Spleen (tissue), 11 donors: ENCODE results near the gene PARD3. TPM values are rescaled to one million over a fixed set of nuclear protein-coding genes. Genes with fewer than 3 reads are reported as not detected.

Experiments
- DNase-seq: peaks from one replicate; pipeline ENCODE4 v3.0.0-alpha.2; 2020
- H3K27ac ChIP-seq, 8 donors: fragments of 200-600 bp; sonication (generic) in 7 of 8; 1 replicate in 4 of 8; 2 replicates in 4 of 8; pipeline versions ENCODE4 v1.5.0 to v1.8.0; 2016 to 2021; ENCODE audit warnings: inconsistent platforms in 4 of 8, mild to moderate bottlenecking in 4 of 8, moderate library complexity in 1 of 8
- H3K27me3 ChIP-seq, 7 donors: fragments of 200-600 bp; sonication (generic) in 6 of 7; replicated peaks in 1 of 7; 1 replicate in 4 of 7; 2 replicates in 3 of 7; pipeline versions ENCODE4 v1.5.0 to v1.8.0; 2016 to 2021; ENCODE audit warnings: inconsistent platforms in 3 of 7, mild to moderate bottlenecking in 1 of 7
- H3K36me3 ChIP-seq, 6 donors: fragments of 200-600 bp; sonication (generic) in 5 of 6; 1 replicate in 4 of 6; 2 replicates in 2 of 6; pipeline versions ENCODE4 v1.5.0 to v1.8.0; 2016 to 2021; ENCODE audit warnings: inconsistent platforms in 2 of 6
- H3K4me1 ChIP-seq, 6 donors: fragments of 200-600 bp; sonication (generic) in 5 of 6; 1 replicate in 3 of 6; 2 replicates in 3 of 6; pipeline versions ENCODE4 v1.5.0 to v1.8.0; 2016 to 2021; ENCODE audit warnings: inconsistent platforms in 3 of 6
- H3K4me3 ChIP-seq, 8 donors: fragments of 200-600 bp; sonication (generic) in 7 of 8; 1 replicate in 4 of 8; 2 replicates in 4 of 8; pipeline versions ENCODE4 v1.5.0 to v1.8.0; 2016 to 2021; ENCODE audit warnings: inconsistent platforms in 4 of 8, mild to moderate bottlenecking in 4 of 8, moderate library complexity in 2 of 8
- H3K9me3 ChIP-seq, 8 donors: fragments of 200-600 bp; sonication (generic) in 7 of 8; 1 replicate in 4 of 8; 2 replicates in 4 of 8; pipeline versions ENCODE4 v1.5.0 to v1.8.0; 2016 to 2021; ENCODE audit warnings: inconsistent platforms in 4 of 8
- CTCF ChIP-seq, 11 experiments: fragments of 200-600 bp in 7 of 11; fragments of 450-650 bp in 4 of 11; sonication (generic) in 4 of 11; IDR thresholded peaks in 8 of 11; conservative IDR thresholded peaks in 3 of 11; 1 replicate in 7 of 11; 2 replicates in 4 of 11; pipeline versions ENCODE4 v1.4.0 to v1.8.0; 2016 to 2021; ENCODE audit warnings: antibody characterized with exemption in 11 of 11, inconsistent platforms in 4 of 11, mild to moderate bottlenecking in 1 of 11
- POLR2A ChIP-seq, 3 donors: fragments of 450-650 bp; IDR thresholded peaks; one replicate each; pipeline ENCODE4 v1.5.1; 2017; ENCODE audit warnings: antibody characterized with exemption in 3 of 3, mild to moderate bottlenecking in 1 of 3
- POLR2AphosphoS5 ChIP-seq, 3 donors: sonication (generic); formaldehyde crosslinking; IDR thresholded peaks; one replicate each; pipeline ENCODE4 v1.5.1; 2017; ENCODE audit warnings: antibody characterized with exemption in 3 of 3
- WGBS, 5 donors: extraction: QIAGEN DNeasy Blood & Tissue Kit in 3 of 5; methylation state at CpG; one replicate each; pipeline versions ENCODE4 v1.1.5 to v1.1.7; 2013 to 2018; 5-methylcytosine and 5-hydroxymethylcytosine counted together
- intact Hi-C: fragments of 100-400 bp; cut with DNase I; formaldehyde crosslinking; loops from one replicate; pipeline ENCODE4 v1.15.0; 2023; ENCODE audit warnings: low total_unique reads
- polyA plus RNA-seq, 3 donors: library from polyadenylated mRNA; stranded (reverse); fragments of 200-250 nt; gene quantifications; one replicate each; pipeline ENCODE4 v1.2.1, GENCODE V29; 2013
- total RNA-seq, 7 donors: library from RNA; depleted of rRNA in 3 of 7; stranded (reverse); fragments of >200 nt in 3 of 7; fragmentation: NEBNext Ultra II Directional in 4 of 7; extraction: Animal tissue kit (Norgen Biotek cat#: 25700) in 4 of 7; gene quantifications; one replicate each; pipeline versions ENCODE4 v1.1.0 to v1.2.1, GENCODE V29; 2016 to 2021
- donor health status: healthy with polysubstance abuse.
- donor health status: DM: no; HTN: no; CAD: no; lungs with moderate emphysema.
- donor health status: DM: no; HTN: no; CAD: no.
- donor health status: Bipolar disorder and iron deficiency.
- donor health status: healthy.
- donor health status: DM: no; HTN: no; CAD: no.
- donor health status: DM: yes; HTN: yes; CAD: no.

Gene PARD3
- total and polyA plus RNA-seq, 10 donors, result 2.8 to 18.9 (median 10.8) TPM

DNA sequence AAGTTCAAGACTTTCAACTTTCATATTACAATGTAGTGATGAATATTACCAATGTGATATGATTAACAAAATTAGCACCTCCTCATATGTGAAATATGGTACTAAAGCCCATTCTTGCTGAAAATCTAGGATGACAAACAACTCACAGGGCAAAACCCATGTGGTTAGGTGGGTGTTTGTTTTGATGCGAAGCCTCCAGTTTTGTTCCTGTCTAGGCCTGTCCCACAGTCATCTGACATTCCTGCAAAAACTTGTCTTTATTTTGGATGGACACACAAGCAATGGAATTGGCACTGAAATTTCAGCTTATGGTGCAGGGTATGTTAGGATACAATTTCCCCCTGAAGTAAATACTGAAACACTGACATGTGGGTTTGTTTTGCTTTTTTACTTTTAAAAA is 95.3 kb downstream of the PARD3 start:
- TF ChIP-seq POLR2A (IDR thresholded peaks at IDR 0.05) (no peak), POLR2AphosphoS5 (IDR thresholded peaks at IDR 0.05) (no peak), CTCF (IDR thresholded peaks at IDR 0.05 in 8 of 11, conservative IDR thresholded peaks at IDR 0.05 in 3 of 11) (no peak)
- Histone ChIP-seq H3K27ac (no peak overlapping the region), H3K27me3 (no peaks in the 10 kb centered on the region), H3K4me3 (no peak overlapping the region), H3K9me3 (no peaks in the 10 kb centered on the region), H3K36me3 (no peaks in the 10 kb centered on the region), H3K4me1 (peaks cover 0 to 12% (median 0%) of the 10 kb centered on the region in 6 donors)
- DNase-seq, result no peak
- intact Hi-C loops, result no loop called here
- WGBS, 5 donors, result 44 to 97% (median 90%) methylated on average over 1 of the region's 1 CpG

DNA sequence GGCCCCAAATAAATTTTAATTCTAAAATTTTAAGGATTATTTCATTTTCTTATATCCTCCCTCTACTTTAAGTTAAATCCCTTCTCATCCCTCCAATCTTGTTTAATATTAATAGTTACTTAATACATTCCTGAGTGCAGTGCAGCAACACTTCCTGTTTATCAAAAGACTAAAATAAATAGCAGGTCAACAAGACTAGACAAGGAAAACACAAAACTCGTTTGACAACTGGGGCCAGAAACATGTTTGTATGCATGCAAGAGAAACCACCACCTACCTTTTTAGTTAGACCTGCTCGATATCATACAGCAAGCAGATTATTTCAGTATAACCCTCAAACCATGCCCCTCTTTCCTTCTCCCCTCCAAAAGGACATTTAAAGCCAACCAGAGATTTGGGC is 95.8 kb downstream of the PARD3 start:
- 64 to 75% (median 72%) methylated on average over 2 of the region's 2 CpGs for WGBS, 5 donors
- H3K36me3 ChIP-seq, result no peaks in the 10 kb centered on the region

GRCh38 chr10:34717429-34717828 is 97.7 kb downstream of the PARD3 start:
- Histone ChIP-seq H3K4me3 (no peak overlapping the region), H3K27ac (no peak overlapping the region), H3K4me1 (peaks cover 0 to 6% (median 0%) of the 10 kb centered on the region in 6 donors), H3K27me3 (no peaks in the 10 kb centered on the region), H3K9me3 (no peaks in the 10 kb centered on the region), H3K36me3 (no peaks in the 10 kb centered on the region)
- WGBS, 5 donors, result 81 to 93% (median 85%) methylated on average over 7 of the region's 7 CpGs
- TF ChIP-seq POLR2A (IDR thresholded peaks at IDR 0.05), result no peak
- no peak for TF ChIP-seq POLR2AphosphoS5 (IDR thresholded peaks at IDR 0.05)
- no peak for TF ChIP-seq CTCF (IDR thresholded peaks at IDR 0.05 in 8 of 11, conservative IDR thresholded peaks at IDR 0.05 in 3 of 11)
- intact Hi-C loops, result no loop called here
- DNase-seq, result no peak

More for the DNA sequence above, 95.8 kb downstream of the PARD3 start:
- TF ChIP-seq POLR2A (IDR thresholded peaks at IDR 0.05) (no peak), POLR2AphosphoS5 (IDR thresholded peaks at IDR 0.05) (no peak), CTCF (IDR thresholded peaks at IDR 0.05 in 8 of 11, conservative IDR thresholded peaks at IDR 0.05 in 3 of 11) (no peak)
- no peaks in the 10 kb centered on the region for H3K27me3 ChIP-seq
- intact Hi-C loops, result no loop called here
- DNase-seq, result no peak
- no peak overlapping the region for H3K27ac ChIP-seq
- H3K4me3 ChIP-seq, result no peak overlapping the region
- no peaks in the 10 kb centered on the region for H3K9me3 ChIP-seq
- peaks cover 0 to 7% (median 0%) of the 10 kb centered on the region in 6 donors for H3K4me1 ChIP-seq

DNA sequence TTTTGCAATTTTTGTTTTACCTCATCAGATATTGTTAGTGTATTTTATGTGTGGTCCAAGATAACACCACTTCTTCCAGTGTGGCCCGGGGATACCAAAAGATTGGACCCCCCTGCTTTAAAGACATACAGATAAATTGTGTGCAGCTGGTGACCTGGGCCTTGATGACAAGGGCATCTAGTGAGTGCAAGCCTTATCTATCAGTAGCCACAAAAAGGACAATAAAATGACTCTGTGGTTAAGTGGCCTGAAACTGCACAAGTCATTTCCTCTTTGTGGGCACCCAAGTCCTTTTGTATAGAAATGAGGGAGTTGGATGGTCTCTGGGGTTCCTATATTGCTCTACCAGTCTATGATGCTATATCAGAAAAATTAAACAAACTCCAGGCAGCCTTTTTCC is 98.1 kb downstream of the PARD3 start:
- Histone ChIP-seq H3K4me3 (no peak overlapping the region), H3K9me3 (no peaks in the 10 kb centered on the region), H3K27ac (no peak overlapping the region), H3K36me3 (no peaks in the 10 kb centered on the region), H3K4me1 (peaks cover 0 to 6% (median 0%) of the 10 kb centered on the region in 6 donors), H3K27me3 (no peaks in the 10 kb centered on the region)
- 3 to 15% (median 6%) methylated on average over 1 of the region's 1 CpG for WGBS, 5 donors
- TF ChIP-seq POLR2AphosphoS5 (IDR thresholded peaks at IDR 0.05), result no peak
- TF ChIP-seq CTCF (IDR thresholded peaks at IDR 0.05 in 8 of 11, conservative IDR thresholded peaks at IDR 0.05 in 3 of 11), result no peak
- TF ChIP-seq POLR2A (IDR thresholded peaks at IDR 0.05), result no peak
- no peak for DNase-seq
- intact Hi-C loops, result no loop called here
